Lower leg skin (tissue), 4 donors: ENCODE data around the gene PPP2R5A. TPM values are rescaled to one million over a fixed set of nuclear protein-coding genes. Genes with fewer than 3 reads are reported as not detected.

Source experiments
- DNase-seq, 2 donors: peaks; one replicate each; pipeline ENCODE4 v3.0.0-alpha.2; 2019; ENCODE audit warnings: low spot score in 2 of 2
- H3K4me3 ChIP-seq: fragments of 200-600 bp; sonication (generic); 2 replicates; pipeline ENCODE4 v1.5.1; 2017; ENCODE audit warnings: mild to moderate bottlenecking, low read depth; ENCODE audit not compliant: poor library complexity, severe bottlenecking
- POLR2A ChIP-seq, 2 donors: fragments of 450-650 bp; IDR thresholded peaks; one replicate each; pipeline ENCODE4 v1.6.1; 2016 to 2017; ENCODE audit warnings: antibody characterized with exemption in 2 of 2, mild to moderate bottlenecking in 1 of 2, moderate library complexity in 1 of 2
- WGBS, 2 donors: methylation state at CpG; one replicate each; pipeline ENCODE4 v1.1.5; 2018; 5-methylcytosine and 5-hydroxymethylcytosine counted together
- intact Hi-C: fragments of 100-400 bp; cut with DNase I; formaldehyde crosslinking; loops from one replicate; pipeline ENCODE4 v1.15.0; 2023; ENCODE audit warnings: low total_unique reads
- total RNA-seq, 4 donors: library from RNA; depleted of rRNA; stranded (reverse); fragments of >200 nt; gene quantifications; one replicate each; pipeline ENCODE4 v1.1.0, GENCODE V29; 2016
- TF ChIP-seq, protein P1 (sequence below), 3 donors: fragments of 450-650 bp; IDR thresholded peaks; one replicate each; pipeline ENCODE4 v1.5.1; 2016; ENCODE audit warnings: antibody characterized with exemption in 3 of 3, mild to moderate bottlenecking in 3 of 3, moderate library complexity in 2 of 3

The PPP2R5A gene
- total RNA-seq, 4 donors from 2014 or later = 34.9 to 57.6 (median 53.2) TPM

DNA sequence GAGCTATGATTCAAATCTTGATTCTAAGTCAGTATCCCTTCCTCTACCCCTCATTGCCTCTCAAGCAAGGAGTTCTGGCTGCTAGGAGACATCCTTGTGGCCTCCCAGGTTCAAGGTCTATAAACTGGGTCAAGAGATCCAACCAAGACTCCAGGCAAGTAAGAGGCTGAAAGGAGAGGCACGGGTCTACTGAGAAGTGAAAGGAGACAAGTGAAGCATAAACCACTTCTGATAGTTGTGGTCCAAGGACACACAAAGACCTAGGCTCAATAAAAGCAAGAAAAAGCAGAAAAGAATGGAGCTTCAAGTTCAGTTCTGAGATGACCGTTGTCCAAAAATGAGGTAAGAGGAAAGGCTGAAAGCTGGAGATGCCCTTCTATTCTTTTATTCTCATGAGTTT lies 17.8 kb upstream of the PPP2R5A start:
- TF ChIP-seq, protein P1, sequence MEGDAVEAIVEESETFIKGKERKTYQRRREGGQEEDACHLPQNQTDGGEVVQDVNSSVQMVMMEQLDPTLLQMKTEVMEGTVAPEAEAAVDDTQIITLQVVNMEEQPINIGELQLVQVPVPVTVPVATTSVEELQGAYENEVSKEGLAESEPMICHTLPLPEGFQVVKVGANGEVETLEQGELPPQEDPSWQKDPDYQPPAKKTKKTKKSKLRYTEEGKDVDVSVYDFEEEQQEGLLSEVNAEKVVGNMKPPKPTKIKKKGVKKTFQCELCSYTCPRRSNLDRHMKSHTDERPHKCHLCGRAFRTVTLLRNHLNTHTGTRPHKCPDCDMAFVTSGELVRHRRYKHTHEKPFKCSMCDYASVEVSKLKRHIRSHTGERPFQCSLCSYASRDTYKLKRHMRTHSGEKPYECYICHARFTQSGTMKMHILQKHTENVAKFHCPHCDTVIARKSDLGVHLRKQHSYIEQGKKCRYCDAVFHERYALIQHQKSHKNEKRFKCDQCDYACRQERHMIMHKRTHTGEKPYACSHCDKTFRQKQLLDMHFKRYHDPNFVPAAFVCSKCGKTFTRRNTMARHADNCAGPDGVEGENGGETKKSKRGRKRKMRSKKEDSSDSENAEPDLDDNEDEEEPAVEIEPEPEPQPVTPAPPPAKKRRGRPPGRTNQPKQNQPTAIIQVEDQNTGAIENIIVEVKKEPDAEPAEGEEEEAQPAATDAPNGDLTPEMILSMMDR (IDR thresholded peaks at IDR 0.05) = no peak
- TF ChIP-seq POLR2A (IDR thresholded peaks at IDR 0.05) = no peak
- no peak overlapping the region for H3K4me3 ChIP-seq
- 71 to 91% methylated on average over 2 of the region's 2 CpGs for whole genome bisulfite sequencing, 2 donors
- no peak for DNase-seq
- intact Hi-C loops = no loop called here

- H3K4me3 ChIP-seq = no peak overlapping the region
- TF ChIP-seq POLR2A (IDR thresholded peaks at IDR 0.05) = no peak
- TF ChIP-seq, protein P1 (IDR thresholded peaks at IDR 0.05) = no peak
- no peak for DNase-seq
- intact Hi-C loops = no loop called here
These were observed 15.9 kb upstream of the PPP2R5A start for GRCh38 chr1:212269306-212269705.

DNA sequence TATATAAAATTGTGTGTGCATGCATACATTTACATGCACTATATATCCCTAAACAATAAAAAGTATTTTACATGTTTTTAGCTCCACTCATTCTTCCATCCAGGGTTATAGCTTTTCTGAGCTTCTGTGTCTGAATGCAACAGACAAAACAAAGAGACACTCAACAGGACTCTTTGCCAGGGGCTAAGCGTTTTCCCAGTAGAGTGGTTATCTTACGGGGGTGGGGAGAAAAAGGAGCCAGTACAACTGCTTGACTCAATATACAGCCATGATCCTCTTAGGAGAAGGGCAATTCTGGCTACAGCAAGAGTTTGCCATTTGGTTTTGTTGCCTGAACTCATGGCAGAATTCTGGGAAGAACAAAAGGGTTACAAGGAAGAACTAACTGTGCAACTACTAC lies 14.6 kb upstream of the PPP2R5A start:
- 74 to 80% methylated on average over 2 of the region's 2 CpGs for WGBS, 2 donors
- H3K4me3 ChIP-seq = no peak overlapping the region
- no peak for DNase-seq
- no peak for TF ChIP-seq POLR2A (IDR thresholded peaks at IDR 0.05)
- TF ChIP-seq, protein P1 (IDR thresholded peaks at IDR 0.05) = no peak
- intact Hi-C loops = no loop called here

DNA sequence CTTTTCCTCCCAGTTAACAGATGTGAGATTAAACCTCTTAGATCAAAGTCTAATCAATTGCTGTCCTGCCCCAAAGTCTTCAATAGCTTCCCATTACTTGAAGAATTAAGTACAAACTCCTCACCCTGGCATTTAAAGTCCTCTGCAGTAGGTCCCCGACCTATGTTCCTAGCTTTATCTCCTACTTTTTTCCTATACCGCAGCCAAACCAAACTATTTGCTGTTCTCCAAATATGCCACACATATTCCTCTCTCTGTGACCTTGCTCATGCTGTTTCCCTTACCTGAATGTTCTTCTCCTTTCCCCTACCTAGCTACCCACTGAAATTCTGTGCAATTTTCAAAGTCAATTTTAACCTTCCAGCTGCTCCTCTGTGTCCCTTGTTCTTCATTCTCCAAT lies 14.0 kb upstream of the PPP2R5A start:
- no peak for TF ChIP-seq POLR2A (IDR thresholded peaks at IDR 0.05)

GRCh38 chr1:212271823-212272485 lies 13.3 kb upstream of the PPP2R5A start:
- no peak overlapping the region for H3K4me3 ChIP-seq
- intact Hi-C loops = no loop called here
- DNase-seq = no peak
- TF ChIP-seq POLR2A (IDR thresholded peaks at IDR 0.05) = no peak
- WGBS, 2 donors = 87% methylated on average over 3 of the region's 3 CpGs

More for the DNA sequence above, 14.0 kb upstream of the PPP2R5A start:
- DNase-seq = no peak
- H3K4me3 ChIP-seq = no peak overlapping the region
- WGBS, 2 donors = 83 to 95% methylated on average over 2 of the region's 2 CpGs
- intact Hi-C loops = no loop called here

- intact Hi-C loops = loop anchor here (10.0 kb wide), 1 partner anchor 207 kb away; no protein-coding TSS in a partner anchor
- WGBS, 2 donors = 71 to 72% methylated on average over 2 of the region's 2 CpGs
- no peak for DNase-seq
- no peak overlapping the region for H3K4me3 ChIP-seq
- TF ChIP-seq POLR2A (IDR thresholded peaks at IDR 0.05) = no peak
- TF ChIP-seq, protein P1 (IDR thresholded peaks at IDR 0.05) = no peak
These were observed 3.6 kb upstream of the PPP2R5A start for GRCh38 chr1:212281590-212281989.

GRCh38 chr1:212283741-212284140 lies 1.5 kb upstream of the PPP2R5A start:
- H3K4me3 ChIP-seq = no peak overlapping the region
- no peak for DNase-seq
- no peak for TF ChIP-seq POLR2A (IDR thresholded peaks at IDR 0.05)
- TF ChIP-seq, protein P1 (IDR thresholded peaks at IDR 0.05) = no peak
- intact Hi-C loops = loop anchor here (10.0 kb wide), 1 partner anchor 209 kb away; no protein-coding TSS in a partner anchor
- whole genome bisulfite sequencing, 2 donors = 71 to 85% methylated on average over 9 of the region's 9 CpGs
